HCT116 (cell line): ENCODE data around the gene SCPEP1. TPM values are rescaled to one million over a fixed set of nuclear protein-coding genes. Genes with fewer than 3 reads are reported as not detected.

ENCODE experiments used
- ATAC-seq: fragments of 200-7000 bp; cut with Tn5 transposase; 2 replicates; pipeline ENCODE4 v1.9.1; 2020; ENCODE audit warnings: mild to moderate bottlenecking, moderate library complexity
- BruUV-seq: library from RNA; stranded (reverse); fragments of 400-500 nt; replicated peaks from 2 replicates; lab custom pipeline; 2021; lab: Mats Ljungman, UMichigan
- CTCF ChIA-PET: fragments of 300-600 bp; sonication (Branson Sonifier 250); formaldehyde crosslinking; loops from one replicate; lab custom pipeline; 2021; ENCODE audit warnings: antibody characterized with exemption; lab: Charles Lee
- POLR2A ChIA-PET: fragments of 300-600, 350-600 bp; sonication (Branson Sonifier 250); formaldehyde crosslinking; loops from one replicate; lab custom pipeline; 2021; ENCODE audit warnings: antibody characterized with exemption; lab: Charles Lee
- RAD21 ChIA-PET, 2 experiments: fragments of 300-600 bp; sonication (Branson Sonifier 250); formaldehyde crosslinking; loops; one replicate each; lab custom pipeline; 2023; ENCODE audit warnings: low total read pairs in 2 of 2; ENCODE audit not compliant: uncharacterized antibody in 2 of 2, unreplicated experiment in 2 of 2, low non-redundant PET in 1 of 2; lab: Charles Lee
- DNase-seq: peaks from one replicate; pipeline ENCODE4 v3.0.0-alpha.2; 2010; ENCODE audit warnings: low read depth, low spot score
- H2AFZ ChIP-seq: fragments of 200-600 bp; shearing (Covaris generic), sonication (generic); 2 replicates; pipeline ENCODE4 v1.6.1; 2017; ENCODE audit warnings: low read depth, mixed run types, mixed read lengths, antibody characterized with exemption, low read length; ENCODE audit not compliant: poor library complexity, severe bottlenecking
- H3K27ac ChIP-seq: 2 replicates; pipeline ENCODE4 v1.5.1; 2012; ENCODE audit warnings: low read depth, low read length
- H3K27me3 ChIP-seq: fragments of 200-600 bp; sonication (generic); 2 replicates; pipeline ENCODE4 v1.6.1; 2016; ENCODE audit warnings: mixed run types, low read length, mixed read lengths; ENCODE audit not compliant: insufficient read depth
- H3K36me3 ChIP-seq, 2 experiments: fragments of 200-500 bp in 1 of 2; fragments of 200-600 bp in 1 of 2; sonication (Bioruptor generic) in 1 of 2; sonication (generic) in 1 of 2; 2 replicates each; pipeline versions ENCODE4 v1.5.1 to v1.6.1; 2014 to 2016; ENCODE audit warnings: low read length in 2 of 2, inconsistent platforms in 1 of 2, mixed read lengths in 1 of 2, mixed run types in 1 of 2; ENCODE audit not compliant: insufficient read depth in 2 of 2, control insufficient read depth in 1 of 2
- H3K4me1 ChIP-seq, 2 experiments: fragments of 200-600 bp in 1 of 2; sonication (generic) in 1 of 2; 2 replicates each; pipeline versions ENCODE4 v1.5.1 to v1.6.1; 2012 to 2017; ENCODE audit warnings: low read length in 2 of 2, inconsistent platforms in 1 of 2, mild to moderate bottlenecking in 1 of 2, mixed read lengths in 1 of 2, mixed run types in 1 of 2, moderate library complexity in 1 of 2; ENCODE audit not compliant: insufficient read depth in 2 of 2, control insufficient read depth in 1 of 2
- H3K4me2 ChIP-seq: fragments of 200-600 bp; sonication (generic); 2 replicates; pipeline ENCODE4 v1.6.1; 2017; ENCODE audit warnings: mixed run types, low read length, mixed read lengths
- H3K4me3 ChIP-seq, 2 experiments: fragments of 200-600 bp in 1 of 2; sonication (generic) in 1 of 2; replicated peaks in 1 of 2; 2 replicates each; pipeline ENCODE4 v1.5.1; 2011 to 2016; ENCODE audit warnings: low read length in 2 of 2, control low read depth in 1 of 2, low read depth in 1 of 2, mild to moderate bottlenecking in 1 of 2, mixed read lengths in 1 of 2, mixed run types in 1 of 2
- H3K79me2 ChIP-seq: fragments of 200-600 bp; sonication (generic); 2 replicates; pipeline ENCODE4 v1.6.1; 2017; ENCODE audit warnings: mild to moderate bottlenecking, mixed run types, low read length, moderate library complexity, mixed read lengths; ENCODE audit not compliant: insufficient read depth
- H3K9ac ChIP-seq: fragments of 200-600 bp; sonication (generic); 2 replicates; pipeline ENCODE4 v1.6.1; 2016; ENCODE audit warnings: low read length, mixed read lengths
- H3K9me2 ChIP-seq: fragments of 200-600 bp; sonication (generic), shearing (Covaris generic); 2 replicates; pipeline ENCODE4 v1.6.1; 2017; ENCODE audit warnings: mixed run types, mild to moderate bottlenecking, moderate library complexity; ENCODE audit not compliant: insufficient read depth
- H3K9me3 ChIP-seq, 2 experiments: fragments of 200-500 bp in 1 of 2; fragments of 200-600 bp in 1 of 2; sonication (Bioruptor generic) in 1 of 2; sonication (generic) in 1 of 2; 2 replicates each; pipeline ENCODE4 v1.6.1; 2014 to 2017; ENCODE audit warnings: low read length in 2 of 2, mixed read lengths in 2 of 2, inconsistent platforms in 1 of 2, low read depth in 1 of 2, mild to moderate bottlenecking in 1 of 2, mixed run types in 1 of 2, moderate library complexity in 1 of 2; ENCODE audit not compliant: control insufficient read depth in 1 of 2, insufficient read depth in 1 of 2
- H4K20me1 ChIP-seq: fragments of 200-600 bp; sonication (generic), shearing (Covaris generic); 2 replicates; pipeline ENCODE4 v1.6.1; 2017; ENCODE audit warnings: mixed run types, mild to moderate bottlenecking, moderate library complexity; ENCODE audit not compliant: insufficient read depth
- CEBPB ChIP-seq: IDR thresholded peaks from 2 replicates; pipeline ENCODE4 v1.6.1; 2012; ENCODE audit warnings: low read depth
- CTCF ChIP-seq, 3 experiments: fragments of 200-600 bp in 1 of 3; sonication (generic) in 1 of 3; IDR thresholded peaks in 2 of 3; conservative IDR thresholded peaks in 1 of 3; 2 replicates each; pipeline ENCODE4 v1.5.1; 2012 to 2017; ENCODE audit warnings: low read depth in 2 of 3, low read length in 2 of 3, antibody characterized with exemption in 1 of 3, borderline replicate concordance in 1 of 3, control low read depth in 1 of 3, mild to moderate bottlenecking in 1 of 3, mixed read lengths in 1 of 3, mixed run types in 1 of 3, moderate library complexity in 1 of 3; ENCODE audit not compliant: insufficient read depth in 1 of 3
- EZH2phosphoT487 ChIP-seq: fragments of 200-600 bp; IDR thresholded peaks from 2 replicates; pipeline ENCODE4 v1.6.1; 2018; ENCODE audit warnings: antibody characterized with exemption, borderline replicate concordance
- JUND ChIP-seq: IDR thresholded peaks from 2 replicates; pipeline ENCODE4 v1.6.1; 2012
- POLR2A ChIP-seq: IDR thresholded peaks from 2 replicates; pipeline ENCODE4 v1.7.0; 2011; ENCODE audit warnings: borderline replicate concordance; ENCODE audit not compliant: insufficient read depth, insufficient read length; ENCODE audit errors: extremely low read depth
- RAD21 ChIP-seq: IDR thresholded peaks from 2 replicates; pipeline ENCODE4 v1.6.1; 2012; ENCODE audit warnings: low read depth, mild to moderate bottlenecking
- SIN3A ChIP-seq: IDR thresholded peaks from 2 replicates; pipeline ENCODE4 v1.6.1; 2012; ENCODE audit warnings: low read depth
- SP1 ChIP-seq: IDR thresholded peaks from 2 replicates; pipeline ENCODE4 v1.6.1; 2012; ENCODE audit warnings: low read depth
- SRF ChIP-seq: IDR thresholded peaks from 2 replicates; pipeline ENCODE4 v1.6.1; 2012; ENCODE audit warnings: low read depth
- TCF7L2 ChIP-seq: IDR thresholded peaks from 2 replicates; pipeline ENCODE4 v1.7.0; 2011; ENCODE audit warnings: borderline replicate concordance, inconsistent platforms; ENCODE audit not compliant: insufficient read depth, insufficient read length; ENCODE audit errors: extremely low read depth
- YY1 ChIP-seq: IDR thresholded peaks from 2 replicates; pipeline ENCODE4 v1.6.1; 2011; ENCODE audit warnings: low read length, low read depth, moderate library complexity, mild to moderate bottlenecking; ENCODE audit not compliant: insufficient replicate concordance; ENCODE audit errors: extremely low read depth
- ZNF274 ChIP-seq: fragments of 200-500 bp; sonication (Bioruptor generic); IDR thresholded peaks from 2 replicates; pipeline ENCODE4 v1.6.1; 2014; ENCODE audit warnings: mild to moderate bottlenecking, low read depth, low read length, inconsistent platforms
- intact Hi-C: fragments of 100-400 bp; cut with micrococcal nuclease; formaldehyde crosslinking; loops from 2 replicates; pipeline ENCODE4 v1.10.0; 2022
- total RNA-seq: library from RNA; stranded (reverse); gene quantifications from one replicate; pipeline ENCODE4 v1.2.1, GENCODE V29; 2021; ENCODE audit not compliant: unreplicated experiment
- TF ChIP-seq, protein P1 (sequence below): IDR thresholded peaks from 2 replicates; pipeline ENCODE4 v1.6.1; 2012

Gene SCPEP1
- total RNA-seq, 1 experiment from 2014 or later, result 28.3 TPM

GRCh38 chr17:57009737-57010445 is 32.0 kb downstream of the SCPEP1 start:
- H4K20me1 ChIP-seq, result no peaks in the 10 kb centered on the region
- H3K36me3 ChIP-seq, result no peaks in the 10 kb centered on the region
- ChIA-PET CTCF (interaction anchor here (0.6 to 1.3 kb wide), 9 partner anchors 10 to 738 kb away, joined by 3 to 4 read pairs (median 3); no protein-coding TSS in a partner anchor), POLR2A (no interaction called here), RAD21 (no interaction called here)
- peaks cover 0 to 9% of the 10 kb centered on the region in 2 experiments; a peak in 1 of 4 replicates for H3K9me3 ChIP-seq
- no peaks in the 10 kb centered on the region for H3K79me2 ChIP-seq
- ATAC-seq (peak; percentile 98), DNase-seq (peak; percentile 61)
- H3K27ac ChIP-seq, result no peak overlapping the region
- no peaks in the 10 kb centered on the region for H3K27me3 ChIP-seq
- intact Hi-C loops, result loop anchor here (1.0 to 5.0 kb wide), 2 partner anchors 102 to 191 kb away; no protein-coding TSS in a partner anchor
- no peaks in the 10 kb centered on the region for H3K4me1 ChIP-seq
- H2AFZ ChIP-seq, result peak overlapping the region; percentile 47
- H3K4me2 ChIP-seq, result peak overlapping the region; percentile 18; the same call in 1 of the 2 replicates
- H3K9ac ChIP-seq, result no peak overlapping the region
- no peak overlapping the region for H3K4me3 ChIP-seq
- no TSS peak for BruUV-seq
- no peaks in the 10 kb centered on the region for H3K9me2 ChIP-seq
- peak; percentile 21 for TF ChIP-seq YY1
- TF ChIP-seq CEBPB, result no peak
- peak; percentile 70 for TF ChIP-seq RAD21
- TF ChIP-seq CTCF (IDR thresholded peaks at IDR 0.05 in 2 of 3, conservative IDR thresholded peaks at IDR 0.05 in 1 of 3; ENCODE audit: borderline replicate concordance in 1 of 3, insufficient read depth in 1 of 3, low read depth in 2 of 3, low read length in 2 of 3), result peak; percentile 48 to 90 (median 88); a peak in 5 of 6 replicates

- intact Hi-C loops, result loop anchor here (1.0 kb wide), 1 partner anchor 191 kb away; no protein-coding TSS in a partner anchor
These were observed 32.6 kb downstream of the SCPEP1 start for GRCh38 chr17:57010487-57010886.

More at GRCh38 chr17:57010487-57010886, 32.6 kb downstream of the SCPEP1 start:
- no peak overlapping the region for H3K4me2 ChIP-seq
- H3K4me3 ChIP-seq, result no peak overlapping the region
- no peaks in the 10 kb centered on the region for H3K79me2 ChIP-seq
- H3K9ac ChIP-seq, result no peak overlapping the region
- ChIA-PET POLR2A (no interaction called here), CTCF (interaction anchor here (1.0 to 1.3 kb wide), 8 partner anchors 10 to 97 kb away, joined by 3 to 4 read pairs (median 3); no protein-coding TSS in a partner anchor), RAD21 (no interaction called here)
- no peaks in the 10 kb centered on the region for H3K27me3 ChIP-seq
- ATAC-seq, result no peak
- peaks cover 0 to 9% of the 10 kb centered on the region in 2 experiments; a peak in 1 of 4 replicates for H3K9me3 ChIP-seq
- H3K27ac ChIP-seq, result no peak overlapping the region
- no peak for TF ChIP-seq SRF
- TF ChIP-seq JUND, result no peak
- no peak for TF ChIP-seq TCF7L2
- TF ChIP-seq POLR2A, result no peak
- TF ChIP-seq EZH2phosphoT487, result no peak
- TF ChIP-seq, protein P1, sequence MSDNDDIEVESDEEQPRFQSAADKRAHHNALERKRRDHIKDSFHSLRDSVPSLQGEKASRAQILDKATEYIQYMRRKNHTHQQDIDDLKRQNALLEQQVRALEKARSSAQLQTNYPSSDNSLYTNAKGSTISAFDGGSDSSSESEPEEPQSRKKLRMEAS, result no peak
- no peak for TF ChIP-seq ZNF274
- TF ChIP-seq SP1, result no peak
- no peak for TF ChIP-seq SIN3A
- H3K4me1 ChIP-seq, result no peaks in the 10 kb centered on the region
- H4K20me1 ChIP-seq, result no peaks in the 10 kb centered on the region
- H3K9me2 ChIP-seq, result no peaks in the 10 kb centered on the region
- DNase-seq, result no peak
- no peaks in the 10 kb centered on the region for H3K36me3 ChIP-seq
- BruUV-seq, result no TSS peak
- no peak overlapping the region for H2AFZ ChIP-seq
